GM12878 (cell line): ENCODE measurements around the gene TOMM22. TPM values are rescaled to one million over a fixed set of nuclear protein-coding genes. Genes with fewer than 3 reads are reported as not detected.

ENCODE experiments used
- ATAC-seq: fragments of 200-7000 bp; cut with Tn5 transposase; 3 replicates; pipeline ENCODE4 v1.9.1; 2020; ENCODE audit warnings: mild to moderate bottlenecking, moderate library complexity
- BruUV-seq: library from RNA; stranded (reverse); fragments of 400-500 nt; replicated peaks from 2 replicates; lab custom pipeline; 2021; lab: Mats Ljungman, UMichigan
- CTCF ChIA-PET: fragments of 300-600 bp; sonication (Branson Sonifier 250); formaldehyde crosslinking; extraction: SDS; loops from one replicate; lab custom pipeline; 2021; ENCODE audit warnings: inconsistent platforms; lab: Yijun Ruan, JAX
- POLR2A ChIA-PET: fragments of 350-600 bp; formaldehyde crosslinking; extraction: SDS; loops from one replicate; lab custom pipeline; 2021; ENCODE audit warnings: inconsistent platforms; lab: Charles Lee
- RAD21 ChIA-PET: fragments of 300-600 bp; sonication (Branson Sonifier 250); formaldehyde crosslinking; loops from one replicate; lab custom pipeline; 2023; ENCODE audit warnings: antibody characterized with exemption; ENCODE audit not compliant: unreplicated experiment; lab: Charles Lee
- SMC1A ChIA-PET: fragments of 300-600 bp; sonication (Branson Sonifier 250); formaldehyde crosslinking; loops from one replicate; lab custom pipeline; 2023; ENCODE audit not compliant: unreplicated experiment, uncharacterized antibody; lab: Charles Lee
- DNase-seq: peaks from one replicate; pipeline ENCODE4 v3.0.0-alpha.2; 2011; ENCODE audit warnings: low read depth, low spot score
- FAIRE-seq: peaks from 3 replicates; lab custom pipeline; 2011; peaks lifted over from hg19 to GRCh38; lab: Jason Lieb, UNC
- H2AFZ ChIP-seq: 2 replicates; pipeline ENCODE4 v1.6.0; 2011; ENCODE audit warnings: low read depth, low read length, control low read depth; ENCODE audit not compliant: control insufficient read depth
- H3K27ac ChIP-seq: 2 replicates; pipeline ENCODE4 v1.5.1; 2011; ENCODE audit warnings: control low read depth; ENCODE audit not compliant: control insufficient read depth, insufficient read depth
- H3K27me3 ChIP-seq, 2 experiments: replicated peaks in 1 of 2; 2 replicates each; pipeline versions ENCODE4 v1.6.0 to v1.6.1; 2011; ENCODE audit warnings: low read length in 1 of 2; ENCODE audit not compliant: control insufficient read depth in 2 of 2, insufficient read depth in 2 of 2
- H3K36me3 ChIP-seq, 2 experiments: 2 replicates each; pipeline ENCODE4 v1.5.1; 2011; ENCODE audit warnings: low read length in 1 of 2; ENCODE audit not compliant: control insufficient read depth in 2 of 2, insufficient read depth in 2 of 2
- H3K4me1 ChIP-seq: 2 replicates; pipeline ENCODE4 v1.6.1; 2011; ENCODE audit warnings: mild to moderate bottlenecking, low read length, moderate library complexity, mixed read lengths; ENCODE audit not compliant: control insufficient read depth, insufficient read depth
- H3K4me2 ChIP-seq: 2 replicates; pipeline ENCODE4 v1.6.0; 2011; ENCODE audit warnings: control low read depth; ENCODE audit not compliant: control insufficient read depth, insufficient read depth
- H3K4me3 ChIP-seq: fragments of 200-600 bp; sonication (generic); 2 replicates; pipeline ENCODE4 v1.5.1; 2016
- H3K79me2 ChIP-seq: 2 replicates; pipeline ENCODE4 v1.6.0; 2011; ENCODE audit warnings: low read length; ENCODE audit not compliant: control insufficient read depth, insufficient read depth
- H3K9ac ChIP-seq: 2 replicates; pipeline ENCODE4 v1.8.0; 2011; ENCODE audit warnings: low read length, control low read depth, mixed read lengths; ENCODE audit not compliant: control insufficient read depth, insufficient read depth
- H3K9me3 ChIP-seq: replicated peaks from 3 replicates; pipeline ENCODE4 v1.5.1; 2011; ENCODE audit warnings: mild to moderate bottlenecking, low read length; ENCODE audit not compliant: control insufficient read depth, insufficient read depth
- H4K20me1 ChIP-seq: 2 replicates; pipeline ENCODE4 v1.6.0; 2011; ENCODE audit not compliant: control insufficient read depth, insufficient read depth
- BACH1 ChIP-seq: fragments of 450-650 bp; IDR thresholded peaks from 2 replicates; pipeline ENCODE4 v1.6.1; 2017; ENCODE audit warnings: mild to moderate bottlenecking, borderline replicate concordance
- BMI1 ChIP-seq: fragments of 450-650 bp; IDR thresholded peaks from 2 replicates; pipeline ENCODE4 v1.6.1; 2016; ENCODE audit warnings: mild to moderate bottlenecking, moderate library complexity, borderline replicate concordance
- CBX5 ChIP-seq: sonication (generic); IDR thresholded peaks from 2 replicates; pipeline ENCODE4 v1.6.1; 2016; ENCODE audit warnings: low read depth, moderate library complexity, mild to moderate bottlenecking, inconsistent platforms
- EED ChIP-seq: sonication (generic); IDR thresholded peaks from 2 replicates; pipeline ENCODE4 v1.6.1; 2016; ENCODE audit warnings: antibody characterized with exemption, low read depth
- EGR1 ChIP-seq, 2 experiments: IDR thresholded peaks; 1 replicate in 1 of 2; 2 replicates in 1 of 2; pipeline ENCODE4 v1.6.1; 2011 to 2012; ENCODE audit warnings: low read depth in 2 of 2, low read length in 2 of 2, borderline replicate concordance in 1 of 2, mild to moderate bottlenecking in 1 of 2, moderate library complexity in 1 of 2
- MEF2A ChIP-seq: IDR thresholded peaks from 2 replicates; pipeline ENCODE4 v1.6.1; 2011; ENCODE audit warnings: low read depth, mild to moderate bottlenecking, low read length, moderate library complexity; ENCODE audit not compliant: insufficient read depth
- MXI1 ChIP-seq: fragments of 150-350 bp; IDR thresholded peaks from 2 replicates; pipeline ENCODE4 v1.6.1; 2011; ENCODE audit warnings: low read depth, mild to moderate bottlenecking, inconsistent platforms, low read length, improper control_type of control experiment
- MYB ChIP-seq: fragments of 150-350 bp; IDR thresholded peaks from 2 replicates; pipeline ENCODE4 v1.6.1; 2014; ENCODE audit warnings: mild to moderate bottlenecking, low read depth, low read length, borderline replicate concordance
- PRDM15 ChIP-seq: fragments of 450-650 bp; formaldehyde crosslinking; IDR thresholded peaks from 2 replicates; pipeline ENCODE4 v1.4.0; 2020; ENCODE audit warnings: mild to moderate bottlenecking, moderate library complexity
- SPI1 ChIP-seq: IDR thresholded peaks from 2 replicates; pipeline ENCODE4 v1.6.1; 2011; ENCODE audit warnings: low read depth, mild to moderate bottlenecking, low read length, moderate library complexity, borderline replicate concordance; ENCODE audit not compliant: insufficient read depth
- STAT3 ChIP-seq: IDR thresholded peaks from 2 replicates; pipeline ENCODE4 v1.6.1; 2011; ENCODE audit warnings: low read depth, low read length, improper control_type of control experiment
- SUPT20H ChIP-seq: IDR thresholded peaks from 2 replicates; pipeline ENCODE4 v1.6.1; 2011; ENCODE audit warnings: low read depth, mild to moderate bottlenecking, low read length, moderate library complexity, borderline replicate concordance; ENCODE audit not compliant: control insufficient read depth
- TCF7 ChIP-seq: IDR thresholded peaks from 2 replicates; pipeline ENCODE4 v1.6.1; 2014; ENCODE audit warnings: antibody characterized with exemption, borderline replicate concordance
- WGBS: methylation state at CpG from one replicate; pipeline ENCODE4 v1.1.6; 2016; ENCODE audit warnings: low lambda C conversion rate; ENCODE audit not compliant: insufficient replicate concordance, insufficient coverage; ENCODE audit errors: missing lambda C conversion rate; 5-methylcytosine and 5-hydroxymethylcytosine counted together
- in situ Hi-C: fragments of 300-500 bp; cut with MboI; formaldehyde crosslinking; loops from 9 replicates; pipeline ENCODE4 v1.14.3; 2018; ENCODE audit warnings: mixed read lengths
- intact Hi-C: fragments of 100-400 bp; cut with micrococcal nuclease; formaldehyde crosslinking; loops from one replicate; pipeline ENCODE4 v1.14.2; 2022; ENCODE audit not compliant: unreplicated experiment
- polyA plus RNA-seq, 11 experiments: library from polyadenylated mRNA; depleted of rRNA in 4 of 11; unstranded in 6 of 11; stranded (reverse) in 5 of 11; fragments of >200 nt; fragmentation: Nextera tagmentation in 4 of 11; fragmentation: Illumina TruSeq in 1 of 11; extraction: Ambion mirVana in 4 of 11; extraction: Trizol in 1 of 11; gene quantifications; 1 replicate in 1 of 11; 2 replicates in 10 of 11; pipeline versions ENCODE4 v1.2.1 to v1.2.3, GENCODE V29; 2011 to 2016; ENCODE audit warnings: inconsistent platforms in 2 of 11, missing spikeins in 2 of 11, low read depth in 1 of 11
- total RNA-seq, 4 experiments: library from RNA; depleted of rRNA in 3 of 4; stranded (reverse); fragments of >200 nt in 3 of 4; fragmentation: Illumina TruSeq in 1 of 4; extraction: Trizol in 1 of 4; gene quantifications; 2 replicates each; pipeline versions ENCODE4 v1.2.1 to v1.2.3, GENCODE V29; 2013 to 2021
- TF ChIP-seq, protein P1 (sequence below): fragments of 450-650 bp; IDR thresholded peaks from 2 replicates; pipeline ENCODE4 v1.6.1; 2017; ENCODE audit warnings: mild to moderate bottlenecking, moderate library complexity

TOMM22 gene
- total and polyA plus RNA-seq, 10 of the 15 experiments (the other 5 are each of a cell fraction or from before 2014, with no cell fraction given), result 37.6 to 197 (median 94.9) TPM

DNA sequence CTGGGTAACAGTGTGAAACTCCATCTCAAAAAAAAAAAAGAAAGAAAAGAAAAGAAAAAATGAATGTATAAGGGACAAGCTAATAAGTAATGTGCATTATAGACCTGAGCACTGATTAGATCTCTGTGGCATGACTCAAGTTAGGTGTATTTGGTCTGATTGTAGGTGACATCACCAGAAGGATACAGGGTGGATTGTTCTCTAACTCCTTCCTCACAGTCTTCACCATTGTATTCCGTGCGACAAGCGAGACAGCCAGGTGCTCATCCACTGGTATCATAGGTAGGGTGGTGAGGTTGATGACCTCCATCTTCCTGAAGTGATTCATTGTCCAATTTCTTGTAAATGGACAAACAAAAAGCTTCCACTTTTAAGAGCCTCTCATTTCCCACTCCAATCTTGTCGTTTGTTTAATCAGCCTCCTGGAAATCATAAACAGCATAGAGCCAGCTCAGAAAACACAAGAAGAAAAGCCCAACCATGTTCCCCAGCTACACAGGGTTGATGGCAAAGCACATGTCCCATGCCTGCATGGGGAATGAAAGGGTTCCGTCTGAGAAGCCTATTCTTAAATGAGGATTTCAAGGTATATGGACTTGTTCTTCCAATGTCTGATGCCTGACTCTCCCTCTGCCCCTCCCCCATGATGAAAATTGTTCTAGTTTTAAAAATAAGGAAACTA is 31.8 kb upstream of the TOMM22 start:
- Histone ChIP-seq H4K20me1 (no peaks in the 10 kb centered on the region), H3K4me3 (no peak overlapping the region), H3K9ac (no peak overlapping the region), H3K27me3 (no peaks in the 10 kb centered on the region), H3K9me3 (no peaks in the 10 kb centered on the region), H3K4me2 (no peak overlapping the region), H3K4me1 (no peaks in the 10 kb centered on the region), H3K79me2 (no peaks in the 10 kb centered on the region), H3K27ac (no peak overlapping the region), H3K36me3 (no peaks in the 10 kb centered on the region), H2AFZ (no peak overlapping the region)
- ChIA-PET RAD21 (no interaction called here), CTCF (interaction anchor here (0.6 to 1.4 kb wide), 3 partner anchors 8 to 40 kb away, joined by 3 to 4 read pairs (median 3); no protein-coding TSS in a partner anchor), SMC1A (interaction anchor here (0.6 kb wide), 1 partner anchor 505 kb away, joined by 3 read pairs; no protein-coding TSS in a partner anchor), POLR2A (no interaction called here)
- no peak for ATAC-seq
- DNase-seq, result no peak
- BruUV-seq, result no TSS peak
- no peak for FAIRE-seq
- intact Hi-C loops (no loop called here), in situ Hi-C loops (no loop called here)
- WGBS, result 51% methylated on average over 5 of the region's 5 CpGs
- no peak for TF ChIP-seq STAT3
- TF ChIP-seq BACH1, result no peak
- TF ChIP-seq EED, result no peak
- TF ChIP-seq MXI1, result no peak
- no peak for TF ChIP-seq MYB
- no peak for TF ChIP-seq SPI1
- no peak for TF ChIP-seq SUPT20H
- no peak for TF ChIP-seq PRDM15 (CRISPR knock-in tag)
- TF ChIP-seq, protein P1, sequence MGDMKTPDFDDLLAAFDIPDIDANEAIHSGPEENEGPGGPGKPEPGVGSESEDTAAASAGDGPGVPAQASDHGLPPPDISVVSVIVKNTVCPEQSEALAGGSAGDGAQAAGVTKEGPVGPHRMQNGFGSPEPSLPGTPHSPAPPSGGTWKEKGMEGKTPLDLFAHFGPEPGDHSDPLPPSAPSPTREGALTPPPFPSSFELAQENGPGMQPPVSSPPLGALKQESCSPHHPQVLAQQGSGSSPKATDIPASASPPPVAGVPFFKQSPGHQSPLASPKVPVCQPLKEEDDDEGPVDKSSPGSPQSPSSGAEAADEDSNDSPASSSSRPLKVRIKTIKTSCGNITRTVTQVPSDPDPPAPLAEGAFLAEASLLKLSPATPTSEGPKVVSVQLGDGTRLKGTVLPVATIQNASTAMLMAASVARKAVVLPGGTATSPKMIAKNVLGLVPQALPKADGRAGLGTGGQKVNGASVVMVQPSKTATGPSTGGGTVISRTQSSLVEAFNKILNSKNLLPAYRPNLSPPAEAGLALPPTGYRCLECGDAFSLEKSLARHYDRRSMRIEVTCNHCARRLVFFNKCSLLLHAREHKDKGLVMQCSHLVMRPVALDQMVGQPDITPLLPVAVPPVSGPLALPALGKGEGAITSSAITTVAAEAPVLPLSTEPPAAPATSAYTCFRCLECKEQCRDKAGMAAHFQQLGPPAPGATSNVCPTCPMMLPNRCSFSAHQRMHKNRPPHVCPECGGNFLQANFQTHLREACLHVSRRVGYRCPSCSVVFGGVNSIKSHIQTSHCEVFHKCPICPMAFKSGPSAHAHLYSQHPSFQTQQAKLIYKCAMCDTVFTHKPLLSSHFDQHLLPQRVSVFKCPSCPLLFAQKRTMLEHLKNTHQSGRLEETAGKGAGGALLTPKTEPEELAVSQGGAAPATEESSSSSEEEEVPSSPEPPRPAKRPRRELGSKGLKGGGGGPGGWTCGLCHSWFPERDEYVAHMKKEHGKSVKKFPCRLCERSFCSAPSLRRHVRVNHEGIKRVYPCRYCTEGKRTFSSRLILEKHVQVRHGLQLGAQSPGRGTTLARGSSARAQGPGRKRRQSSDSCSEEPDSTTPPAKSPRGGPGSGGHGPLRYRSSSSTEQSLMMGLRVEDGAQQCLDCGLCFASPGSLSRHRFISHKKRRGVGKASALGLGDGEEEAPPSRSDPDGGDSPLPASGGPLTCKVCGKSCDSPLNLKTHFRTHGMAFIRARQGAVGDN, result no peak
- no peak for TF ChIP-seq BMI1
- no peak for TF ChIP-seq CBX5
- TF ChIP-seq TCF7, result no peak
- no peak for TF ChIP-seq EGR1 (IDR thresholded peaks at IDR 0.05; ENCODE audit: borderline replicate concordance in 1 of 2, low read depth in 2 of 2, low read length in 2 of 2)
- no peak for TF ChIP-seq MEF2A
